8988T (cell line): ENCODE data around the gene ADGRL2.

Experiments
- DNase-seq: peaks from one replicate; pipeline ENCODE4 v3.0.0; 2011

Gene ADGRL2

DNA sequence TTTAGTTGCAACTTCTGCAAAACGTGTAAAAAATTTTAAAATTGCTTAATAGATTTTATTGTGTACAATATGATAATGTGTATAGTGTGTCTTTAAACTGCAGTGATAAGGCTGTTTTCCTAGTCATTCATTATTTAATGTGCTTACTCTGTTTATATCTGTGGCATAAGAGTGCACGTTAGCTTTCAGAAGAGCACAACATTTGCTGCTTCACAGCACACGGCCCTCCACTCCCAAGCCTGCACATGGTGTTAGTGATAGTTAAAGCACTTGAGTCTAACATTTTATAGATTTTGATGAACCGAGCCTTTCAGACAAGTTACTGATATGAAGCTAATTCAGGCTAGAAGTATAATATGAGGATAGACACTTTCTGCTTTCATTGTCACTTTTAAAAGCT is 120.6 kb downstream of the ADGRL2 start:
- no peak for DNase-seq

DNA sequence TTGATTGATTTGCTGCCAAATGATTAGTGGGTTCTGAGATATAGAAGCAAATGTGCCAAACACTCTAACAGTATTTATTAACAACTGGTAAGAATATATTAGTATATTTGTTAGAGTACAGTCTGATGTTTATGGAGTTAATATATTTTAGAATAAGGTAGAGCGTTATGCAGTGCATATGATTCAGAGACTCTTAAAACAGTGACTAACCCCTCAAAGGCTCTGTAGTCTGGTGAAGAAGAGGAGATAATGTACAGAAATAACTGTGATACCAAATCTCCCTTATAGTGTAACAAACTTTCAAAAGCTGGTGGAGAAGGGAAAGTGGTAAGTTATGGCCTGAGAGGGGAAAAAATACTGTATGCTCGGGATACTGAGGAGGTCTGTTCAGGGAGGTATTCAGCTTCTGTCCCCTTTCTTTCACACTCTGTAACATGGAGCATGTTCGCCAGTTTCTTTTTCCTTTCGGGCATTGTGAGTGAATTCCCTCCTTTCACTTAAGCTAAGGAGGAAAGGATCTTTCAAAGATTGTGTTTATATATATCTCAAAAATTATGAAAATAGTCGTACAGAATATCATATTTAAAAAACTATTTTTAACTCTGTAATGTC is 121.2 kb downstream of the ADGRL2 start:
- DNase-seq: no peak

DNA sequence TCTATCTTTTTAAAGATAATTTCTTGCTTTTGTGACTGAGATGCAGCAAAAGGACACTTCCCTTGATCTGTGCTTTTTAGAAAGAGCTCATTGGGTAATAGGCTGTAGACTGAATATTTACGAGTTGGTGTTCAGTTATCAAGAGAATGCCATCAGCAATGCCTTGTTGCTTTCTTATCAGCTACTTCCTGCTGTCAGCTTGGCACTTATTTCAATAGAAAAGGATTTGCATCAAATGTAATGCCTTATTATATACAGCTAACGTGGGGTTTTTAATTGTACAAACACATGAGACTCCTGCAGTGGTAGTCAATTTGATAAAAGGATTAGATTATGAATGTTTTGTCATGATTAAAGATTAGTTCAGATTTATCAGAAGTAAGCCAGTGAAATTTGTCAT is 122.2 kb downstream of the ADGRL2 start:
- DNase-seq: no peak

GRCh38 chr1:81929106-81929505 is 128.4 kb downstream of the ADGRL2 start:
- DNase-seq: no peak

DNA sequence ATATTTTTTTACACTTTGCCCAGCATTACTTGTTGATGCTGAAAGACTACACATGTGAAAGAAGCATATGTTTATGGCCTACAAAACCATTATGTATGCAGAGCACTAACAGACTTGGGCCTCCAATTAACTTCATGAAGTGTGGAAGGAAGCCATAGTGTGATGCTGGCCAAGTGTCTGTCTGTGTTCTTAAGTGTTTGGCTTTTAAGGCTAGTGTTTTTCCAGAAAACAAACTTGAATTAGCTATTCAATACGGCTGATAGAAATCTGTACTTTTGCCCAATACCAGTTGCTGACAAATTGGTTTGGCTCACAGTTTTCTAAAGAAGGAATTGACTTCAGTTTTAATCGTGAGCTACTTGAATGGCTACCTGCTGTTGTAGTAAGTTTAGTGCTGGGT is 136.1 kb downstream of the ADGRL2 start:
- DNase-seq: no peak

GRCh38 chr1:81937791-81938450 is 137.2 kb downstream of the ADGRL2 start:
- no peak for DNase-seq

GRCh38 chr1:81948495-81948894 is 147.8 kb downstream of the ADGRL2 start:
- no peak for DNase-seq

- DNase-seq: no peak
Measured at GRCh38 chr1:81949421-81949820, 148.7 kb downstream of the ADGRL2 start.

GRCh38 chr1:81950037-81950436 is 149.3 kb downstream of the ADGRL2 start:
- DNase-seq: no peak

GRCh38 chr1:81950591-81951244 is 150.0 kb downstream of the ADGRL2 start:
- no peak for DNase-seq

- no peak for DNase-seq
Measured at GRCh38 chr1:81954534-81955020, 153.8 kb downstream of the ADGRL2 start.

DNA sequence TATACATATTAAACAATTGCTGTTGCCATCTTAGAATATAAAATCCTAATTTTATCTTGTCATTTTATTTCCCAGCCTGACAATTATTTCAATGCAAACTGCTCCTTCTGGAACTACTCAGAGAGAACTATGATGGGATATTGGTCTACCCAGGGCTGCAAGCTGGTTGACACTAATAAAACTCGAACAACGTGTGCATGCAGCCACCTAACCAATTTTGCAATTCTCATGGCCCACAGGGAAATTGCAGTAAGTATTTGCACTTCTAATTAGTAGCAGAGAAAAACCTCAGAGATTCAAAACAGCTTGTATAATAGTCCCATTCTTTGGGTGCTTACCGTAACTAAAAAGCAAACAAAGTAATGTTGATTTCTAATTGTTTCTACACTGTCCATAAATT is 167.2 kb downstream of the ADGRL2 start:
- DNase-seq: no peak

- no peak for DNase-seq
Measured at GRCh38 chr1:81970416-81970815, 169.7 kb downstream of the ADGRL2 start.

DNA sequence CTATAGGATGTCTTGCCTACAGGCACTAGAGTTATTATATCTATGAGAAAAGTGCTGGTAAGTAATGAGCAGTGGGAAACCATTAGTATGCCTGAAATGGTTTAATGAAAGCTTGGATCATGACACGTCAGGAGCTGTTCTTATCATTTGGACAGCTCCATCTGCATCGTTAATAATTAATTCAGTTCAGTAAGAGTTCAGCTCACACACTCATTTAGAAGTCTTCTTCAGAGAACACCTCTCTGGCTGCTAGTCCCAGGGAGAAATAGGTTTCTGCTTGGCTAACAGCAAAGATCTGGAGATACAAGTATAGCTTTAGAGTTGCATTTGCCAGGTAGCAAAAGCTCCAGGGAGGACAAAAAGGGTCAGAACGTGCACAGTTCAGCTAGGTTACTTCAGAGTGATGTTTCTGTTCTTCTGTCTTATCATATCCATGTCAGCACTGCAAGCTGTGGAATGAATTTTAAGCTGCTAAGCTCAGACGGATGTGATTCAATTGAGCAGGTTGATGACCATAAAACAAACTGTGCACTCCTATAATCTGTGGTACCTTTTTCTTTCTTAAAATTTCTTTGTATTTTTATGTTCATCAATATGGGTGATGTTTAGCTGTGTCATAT is 173.6 kb downstream of the ADGRL2 start:
- DNase-seq: no peak

DNA sequence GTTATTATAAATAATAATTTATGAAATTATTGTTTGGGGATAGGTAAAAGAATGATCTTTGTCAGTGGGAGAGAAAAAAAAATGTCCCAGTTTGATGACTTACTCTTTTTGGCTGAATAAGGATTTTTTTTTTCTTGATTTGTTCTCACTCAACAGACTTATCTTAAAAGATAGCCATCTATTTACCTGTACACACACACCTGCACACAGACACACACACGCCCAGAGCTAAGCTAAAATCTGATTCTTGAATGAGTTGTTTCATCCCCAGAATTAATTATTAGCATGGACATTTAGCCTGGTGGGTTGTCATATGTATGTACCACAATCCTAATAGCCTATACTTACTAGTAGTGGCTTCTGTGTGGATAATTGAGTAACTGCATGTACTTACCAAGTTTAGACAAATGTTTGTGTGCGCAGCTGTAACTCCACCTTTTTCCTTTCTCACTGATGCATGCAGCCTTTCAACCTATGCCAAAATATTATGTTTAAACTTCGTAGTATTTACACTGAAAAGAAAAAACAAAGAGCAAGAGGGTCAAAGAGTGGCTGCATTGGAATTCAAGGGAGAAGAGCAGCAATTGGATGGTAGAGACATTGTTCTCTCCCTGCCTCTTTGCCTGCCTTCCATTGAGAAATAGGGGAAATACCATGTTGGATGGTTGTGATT is 174.3 kb downstream of the ADGRL2 start:
- DNase-seq: no peak

DNA sequence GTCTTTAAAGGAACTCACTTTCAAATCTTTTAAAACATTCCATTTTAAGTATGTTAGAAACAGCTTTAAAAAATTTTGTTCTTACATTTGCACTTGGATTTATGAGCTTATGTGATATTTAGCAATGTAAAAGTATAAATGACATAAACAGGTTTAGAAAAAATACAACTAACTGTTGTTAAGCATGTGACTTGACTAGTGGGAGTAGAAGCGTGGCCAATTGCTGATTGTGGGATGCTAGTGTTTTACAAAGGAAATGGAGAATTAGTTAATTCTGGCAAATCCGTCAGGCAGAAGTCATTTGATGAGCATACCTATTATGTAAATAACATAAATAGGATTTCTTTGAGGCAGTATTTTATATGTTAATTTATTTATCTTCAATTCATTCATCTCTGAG is 175.8 kb downstream of the ADGRL2 start:
- DNase-seq: no peak

DNA sequence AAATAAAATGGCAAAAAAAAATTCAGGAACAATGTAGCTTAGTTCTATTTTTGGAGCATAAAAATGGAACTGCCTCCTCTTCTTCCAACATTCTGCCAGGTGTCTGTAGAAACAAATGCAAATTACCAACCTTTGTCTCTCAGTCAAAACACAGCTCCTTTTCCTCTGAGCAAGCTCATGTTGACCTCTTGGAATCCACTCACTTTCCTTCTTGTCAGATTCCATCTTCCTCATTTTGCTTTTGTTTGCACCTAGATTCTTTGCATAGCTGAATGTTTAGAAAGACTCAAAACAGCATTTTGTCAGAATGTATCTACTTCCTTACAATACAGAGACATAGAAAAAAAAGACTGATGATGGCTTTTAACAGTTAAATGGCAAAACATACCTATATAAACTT is 178.2 kb downstream of the ADGRL2 start:
- DNase-seq: no peak

DNA sequence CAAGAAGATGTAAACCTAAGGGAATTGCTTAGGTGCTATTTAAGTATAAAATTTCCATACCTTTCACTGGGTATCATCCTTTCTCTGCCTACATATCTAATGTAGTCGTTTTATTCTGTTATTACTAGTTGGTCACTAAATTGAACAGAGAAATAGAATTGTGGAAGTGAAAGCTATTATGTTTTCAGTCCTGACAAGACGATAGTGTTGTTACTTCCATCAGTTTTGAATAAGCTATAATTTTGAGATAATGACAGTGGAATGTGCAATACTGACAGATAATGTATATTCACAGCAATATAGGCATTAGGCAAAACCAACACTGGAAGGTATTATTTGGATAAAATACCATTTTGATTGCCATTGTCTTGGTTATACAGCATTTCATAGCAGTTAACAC is 181.8 kb downstream of the ADGRL2 start:
- no peak for DNase-seq

GRCh38 chr1:81989524-81989923 is 188.8 kb downstream of the ADGRL2 start:
- DNase-seq: no peak

GRCh38 chr1:81990241-81990640 is 189.5 kb downstream of the ADGRL2 start:
- DNase-seq: no peak

DNA sequence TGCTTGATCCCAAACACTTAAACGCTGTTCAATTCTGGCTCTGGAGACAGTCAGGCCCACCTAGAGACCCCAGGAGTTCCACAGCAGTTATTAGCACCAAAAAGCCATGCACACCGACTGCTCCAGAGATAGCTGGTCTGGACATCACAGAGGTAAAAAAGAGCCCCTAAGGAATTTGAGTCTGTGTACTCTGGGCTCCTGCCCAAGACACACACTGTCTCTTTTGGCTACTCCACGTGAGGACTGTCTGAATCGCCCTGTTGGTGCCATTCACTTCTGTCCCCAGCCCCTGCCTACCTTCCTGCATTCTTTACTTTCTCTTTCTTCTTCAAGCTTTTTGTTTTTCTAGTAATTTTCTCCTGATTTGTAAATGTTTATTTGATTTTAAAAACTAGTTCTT is 197.4 kb downstream of the ADGRL2 start:
- no peak for DNase-seq

GRCh38 chr1:81999364-81999763 is 198.6 kb downstream of the ADGRL2 start:
- DNase-seq: no peak

GRCh38 chr1:82000221-82000620 is 199.5 kb downstream of the ADGRL2 start:
- no peak for DNase-seq
